Upper lobe of left lung (tissue), 4 donors: ENCODE results near the gene FCHO2.

Experiments used
- EP300 ChIP-seq, 4 donors: sonication (generic); formaldehyde crosslinking; IDR thresholded peaks; one replicate each; pipeline ENCODE4 v1.5.1; 2017; ENCODE audit warnings: antibody characterized with exemption in 4 of 4, control low read depth in 2 of 4
- POLR2A ChIP-seq, 4 donors: fragments of 450-650 bp; IDR thresholded peaks; one replicate each; pipeline ENCODE4 v1.5.1; 2016 to 2017; ENCODE audit warnings: antibody characterized with exemption in 4 of 4, mild to moderate bottlenecking in 2 of 4
- TF ChIP-seq, protein P1 (sequence below), 6 experiments: fragments of 450-650 bp in 4 of 6; fragments of 200-600 bp in 2 of 6; sonication (generic) in 2 of 6; IDR thresholded peaks; one replicate each; pipeline ENCODE4 v1.5.1; 2016 to 2019; ENCODE audit warnings: antibody characterized with exemption in 6 of 6

GRCh38 chr5:73031839-73032238 lies 76.0 kb downstream of the FCHO2 start:
- TF ChIP-seq, protein P1, sequence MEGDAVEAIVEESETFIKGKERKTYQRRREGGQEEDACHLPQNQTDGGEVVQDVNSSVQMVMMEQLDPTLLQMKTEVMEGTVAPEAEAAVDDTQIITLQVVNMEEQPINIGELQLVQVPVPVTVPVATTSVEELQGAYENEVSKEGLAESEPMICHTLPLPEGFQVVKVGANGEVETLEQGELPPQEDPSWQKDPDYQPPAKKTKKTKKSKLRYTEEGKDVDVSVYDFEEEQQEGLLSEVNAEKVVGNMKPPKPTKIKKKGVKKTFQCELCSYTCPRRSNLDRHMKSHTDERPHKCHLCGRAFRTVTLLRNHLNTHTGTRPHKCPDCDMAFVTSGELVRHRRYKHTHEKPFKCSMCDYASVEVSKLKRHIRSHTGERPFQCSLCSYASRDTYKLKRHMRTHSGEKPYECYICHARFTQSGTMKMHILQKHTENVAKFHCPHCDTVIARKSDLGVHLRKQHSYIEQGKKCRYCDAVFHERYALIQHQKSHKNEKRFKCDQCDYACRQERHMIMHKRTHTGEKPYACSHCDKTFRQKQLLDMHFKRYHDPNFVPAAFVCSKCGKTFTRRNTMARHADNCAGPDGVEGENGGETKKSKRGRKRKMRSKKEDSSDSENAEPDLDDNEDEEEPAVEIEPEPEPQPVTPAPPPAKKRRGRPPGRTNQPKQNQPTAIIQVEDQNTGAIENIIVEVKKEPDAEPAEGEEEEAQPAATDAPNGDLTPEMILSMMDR (IDR thresholded peaks at IDR 0.05) = no peak
- TF ChIP-seq EP300 (IDR thresholded peaks at IDR 0.05) (no peak), POLR2A (IDR thresholded peaks at IDR 0.05) (no peak)
